ENCODE data around the gene KLK6. TPM values are rescaled to one million over a fixed set of nuclear protein-coding genes. Genes with fewer than 3 reads are reported as not detected.

KLK6 gene
- total RNA-seq, 1 experiment from 2014 or later = not detected

- Histone ChIP-seq H3K27ac (ENCODE audit: low read length) (no peak overlapping the region), H3K4me1 (ENCODE audit: control insufficient read depth, insufficient read depth, low read length) (no peaks in the 10 kb centered on the region), H3K4me3 (ENCODE audit: low read depth in 2 of 2, low read length in 2 of 2) (no peak overlapping the region), H3K9me3 (ENCODE audit: control insufficient read depth, insufficient read depth, low read depth, low read length) (no peaks in the 10 kb centered on the region), H3K27me3 (ENCODE audit: control insufficient read depth, insufficient read depth, low read length) (no peaks in the 10 kb centered on the region; the same call in 1 of the 2 replicates), H3K36me3 (ENCODE audit: control insufficient read depth, insufficient read depth, low read length) (no peaks in the 10 kb centered on the region)
- intact Hi-C loops (cut with micrococcal nuclease; ENCODE audit: unreplicated experiment) (no loop called here), in situ Hi-C loops (cut with HindIII; ENCODE audit: low pct_unique_long_range_greater_than_20kb, low sequenced_read_pairs) (no loop called here)
- TF ChIP-seq SIN3A (IDR thresholded peaks at IDR 0.05; ENCODE audit: borderline replicate concordance, insufficient read depth, low read depth, low read length) (no peak), TCF7L2 (IDR thresholded peaks at IDR 0.05; ENCODE audit: low read depth, low read length) (no peak), REST (IDR thresholded peaks at IDR 0.05; ENCODE audit: insufficient read depth in 1 of 2, low read depth in 2 of 2, low read length in 1 of 2) (no peak), POLR2AphosphoS5 (IDR thresholded peaks at IDR 0.05; ENCODE audit: low read depth, low read length) (no peak), CTCF (IDR thresholded peaks at IDR 0.05) (no peak)
- ATAC-seq (no peak), DNase-seq (ENCODE audit: low read depth, low spot score) (no peak)
- ChIA-PET POLR2A (no interaction called here), CTCF (no interaction called here)
- no TSS peak for BruUV-seq (replicated peaks)
These were observed 32.7 kb upstream of the KLK6 start for GRCh38 chr19:51002089-51002532.

GRCh38 chr19:51001515-51001914 is 32.1 kb upstream of the KLK6 start, which contains the start of gene KLK8:
TSS of gene KLK8 (minus strand) at chr19:51001604. CDS start at chr19:51001167, 437 bp downstream.
- H3K4me1 ChIP-seq (ENCODE audit: control insufficient read depth, insufficient read depth, low read length) = no peaks in the 10 kb centered on the region
- in situ Hi-C loops (cut with HindIII; ENCODE audit: low pct_unique_long_range_greater_than_20kb, low sequenced_read_pairs) (no loop called here), intact Hi-C loops (cut with micrococcal nuclease; ENCODE audit: unreplicated experiment) (no loop called here)
- no TSS peak for BruUV-seq (replicated peaks)
- H3K4me3 ChIP-seq (ENCODE audit: low read depth in 2 of 2, low read length in 2 of 2) = no peak within 1 kb of the TSS
- H3K27ac ChIP-seq (ENCODE audit: low read length) = no peak within 1 kb of the TSS
- H3K9me3 ChIP-seq (ENCODE audit: control insufficient read depth, insufficient read depth, low read depth, low read length) = no peaks in the 10 kb centered on the region
- DNase-seq (ENCODE audit: low read depth, low spot score) (no peak), ATAC-seq (no peak)
- ChIA-PET POLR2A (interaction anchor here (0.8 kb wide), 1 partner anchor 55 kb away, joined by 4 read pairs; no protein-coding TSS in a partner anchor), CTCF (interaction anchor here (0.7 kb wide), 1 partner anchor 17 kb away, joined by 9 read pairs; no protein-coding TSS in a partner anchor)
- no peaks in the 10 kb centered on the region; the same call in 1 of the 2 replicates for H3K27me3 ChIP-seq (ENCODE audit: control insufficient read depth, insufficient read depth, low read length)
- TF ChIP-seq REST (IDR thresholded peaks at IDR 0.05; ENCODE audit: insufficient read depth in 1 of 2, low read depth in 2 of 2, low read length in 1 of 2) = no peak
- TF ChIP-seq SIN3A (IDR thresholded peaks at IDR 0.05; ENCODE audit: borderline replicate concordance, insufficient read depth, low read depth, low read length) = no peak
- TF ChIP-seq TCF7L2 (IDR thresholded peaks at IDR 0.05; ENCODE audit: low read depth, low read length) = no peak
- no peak for TF ChIP-seq POLR2AphosphoS5 (IDR thresholded peaks at IDR 0.05; ENCODE audit: low read depth, low read length)
- no peak for TF ChIP-seq CTCF (IDR thresholded peaks at IDR 0.05)
- H3K36me3 ChIP-seq (ENCODE audit: control insufficient read depth, insufficient read depth, low read length) = no peaks in the 10 kb centered on the region

Measured in Panc1 (cell line).